Prostate gland (tissue), 2 donors: ENCODE data around the gene EML3.

Experiments used
- CTCF ChIP-seq, 4 experiments: fragments of 200-600 bp in 2 of 4; fragments of 450-650 bp in 2 of 4; sonication (generic) in 2 of 4; IDR thresholded peaks; 1 replicate in 3 of 4; 2 replicates in 1 of 4; pipeline ENCODE4 v1.5.1; 2016 to 2019; ENCODE audit warnings: antibody characterized with exemption in 4 of 4, mild to moderate bottlenecking in 2 of 4, moderate library complexity in 2 of 4
- POLR2A ChIP-seq: fragments of 450-650 bp; IDR thresholded peaks from one replicate; pipeline ENCODE4 v1.6.1; 2016; ENCODE audit warnings: antibody characterized with exemption, mild to moderate bottlenecking
- POLR2AphosphoS5 ChIP-seq: sonication (generic); formaldehyde crosslinking; IDR thresholded peaks from one replicate; pipeline ENCODE4 v1.6.1; 2017; ENCODE audit warnings: antibody characterized with exemption

DNA sequence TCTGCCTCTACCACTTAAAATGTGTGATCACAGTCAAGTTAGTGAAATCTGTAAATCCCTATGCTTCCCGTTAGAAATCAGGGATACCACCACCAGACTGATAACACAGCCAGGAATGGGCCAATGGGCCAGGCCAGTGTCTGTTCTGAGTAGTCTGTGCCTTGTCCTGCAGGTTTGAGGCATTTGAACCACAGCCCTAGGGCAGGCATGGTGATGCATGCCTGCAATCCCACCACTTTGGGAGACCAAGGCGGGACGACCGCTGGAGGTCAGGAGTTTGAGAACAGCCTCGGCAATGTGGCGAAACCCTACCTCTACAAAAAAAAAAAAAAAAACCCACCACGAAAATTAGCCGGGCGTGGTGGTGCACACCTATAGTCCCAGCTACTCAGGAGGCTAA lies 53.9 kb downstream of the EML3 start:
- TF ChIP-seq CTCF (IDR thresholded peaks at IDR 0.05): no peak
- TF ChIP-seq POLR2AphosphoS5: no peak
- no peak for TF ChIP-seq POLR2A
